GM21529 (cell line): ENCODE measurements around the gene RBM20.
"Not testable (repeated sequence)": the region's sequence is repeated elsewhere in the genome, so short reads cannot be mapped to it uniquely, and the experiment has no call there.

ENCODE experiments used
- ATAC-seq: cut with Tn5 transposase; IDR thresholded peaks from one replicate; pipeline ENCODE4 v1.9.1; 2021; ENCODE audit not compliant: unreplicated experiment

Gene RBM20

DNA sequence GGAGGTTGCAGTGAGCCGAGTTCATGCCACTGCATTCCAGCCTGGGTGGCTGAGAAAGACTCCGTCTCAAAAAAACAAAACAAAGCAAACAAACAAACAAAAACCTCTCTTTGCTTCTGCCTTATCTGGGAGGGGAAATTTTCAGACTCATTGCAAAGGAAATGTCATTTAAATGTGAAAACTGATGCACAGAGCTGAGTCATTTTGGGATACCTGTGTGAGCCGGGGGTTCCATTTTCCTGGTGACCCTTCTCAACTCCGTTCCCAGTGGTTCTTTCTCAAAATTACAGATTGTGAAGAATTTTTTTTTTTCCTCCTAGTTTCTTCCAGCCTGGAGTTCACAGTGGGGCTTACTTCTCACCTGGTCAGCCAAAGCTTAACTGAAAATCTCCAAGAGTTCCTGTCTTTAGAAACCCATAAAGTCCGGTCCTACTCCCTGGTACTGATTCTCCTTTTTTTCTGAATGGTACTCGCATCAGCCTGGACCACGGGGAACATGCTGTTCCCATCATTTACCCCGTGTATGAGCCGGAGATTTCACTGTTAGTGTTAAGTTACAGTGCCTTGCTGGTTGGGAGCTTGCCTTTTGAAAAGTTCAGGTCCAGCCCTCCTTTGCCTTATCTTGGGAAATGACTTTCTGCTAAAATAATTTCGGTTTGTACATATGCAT lies 56.9 kb downstream of the RBM20 start:
- ATAC-seq, result no peak

- no peak for ATAC-seq
These were observed 57.5 kb downstream of the RBM20 start for GRCh38 chr10:110701617-110701971.

DNA sequence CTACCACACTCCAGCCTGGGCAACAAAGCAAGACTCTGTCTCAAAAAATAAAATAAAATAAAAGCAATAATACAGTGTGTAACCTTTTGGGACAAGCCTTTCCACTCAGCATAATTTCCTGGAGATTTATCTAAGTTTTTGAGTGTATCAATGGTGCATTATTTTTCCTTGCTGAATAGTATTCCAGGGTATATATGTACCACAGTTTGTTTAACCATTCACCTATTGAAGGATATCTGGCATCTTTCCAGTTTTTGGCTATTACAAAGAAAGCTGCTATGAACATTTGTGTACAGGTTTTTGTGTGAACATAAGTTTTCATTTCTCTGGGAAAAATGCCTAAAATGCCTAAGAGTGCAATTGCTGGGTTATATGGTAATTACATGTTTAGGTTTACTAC lies 59.9 kb downstream of the RBM20 start:
- no peak for ATAC-seq

GRCh38 chr10:110704906-110705476 lies 60.9 kb downstream of the RBM20 start:
- ATAC-seq, result no peak

DNA sequence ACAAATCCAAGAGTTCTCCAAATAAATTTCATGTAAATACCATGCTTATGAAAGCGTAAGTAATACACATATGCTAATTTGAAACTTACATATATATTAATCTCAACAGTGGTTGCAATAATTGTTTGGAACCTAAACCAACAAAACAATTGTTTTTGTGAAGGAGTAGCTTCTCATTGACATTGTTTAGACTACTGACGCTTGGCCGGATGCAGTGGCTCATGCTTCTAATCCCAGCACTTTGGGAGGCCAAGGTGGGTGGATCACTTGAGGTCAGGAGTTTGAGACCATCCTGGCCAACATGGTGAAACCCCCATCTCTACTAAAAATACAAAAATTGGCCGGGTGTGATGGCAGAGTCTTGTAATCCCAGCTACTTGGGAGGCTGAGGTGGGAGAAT lies 61.5 kb downstream of the RBM20 start:
- ATAC-seq, result not testable (repeated sequence)

GRCh38 chr10:110706690-110707098 lies 62.6 kb downstream of the RBM20 start:
- ATAC-seq, result no peak

DNA sequence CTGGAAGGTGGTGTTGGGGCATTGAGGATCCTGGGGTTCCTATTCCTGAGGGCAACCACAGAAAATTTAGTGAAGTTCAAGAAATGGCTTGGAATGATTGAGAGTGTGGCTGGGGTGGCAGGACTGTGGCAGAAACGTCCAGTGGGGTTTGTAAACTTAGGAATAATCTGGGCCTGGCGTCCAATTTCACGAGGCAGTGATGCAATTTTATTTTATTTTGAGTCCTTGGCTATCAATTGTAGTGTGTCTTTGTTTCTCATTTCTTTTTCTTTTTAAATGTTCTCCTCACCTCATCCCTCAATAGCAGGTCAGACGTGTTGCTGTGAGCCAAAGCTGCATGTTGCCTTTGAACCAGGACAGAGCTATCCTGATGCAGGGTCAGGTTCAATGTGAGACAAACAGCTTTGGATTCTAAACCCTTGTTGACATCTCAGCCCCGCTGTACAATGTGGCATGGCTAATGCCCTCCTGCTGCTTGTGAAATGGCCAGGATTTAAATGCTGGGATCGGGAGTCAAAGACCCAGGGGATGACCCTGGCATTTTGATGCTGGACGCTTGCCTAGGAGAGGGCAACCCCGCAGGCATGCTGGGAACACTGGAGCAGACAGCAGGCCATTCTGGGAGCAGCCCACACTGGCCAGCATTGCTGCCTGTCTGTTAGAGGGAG lies 64.8 kb downstream of the RBM20 start:
- no peak for ATAC-seq

DNA sequence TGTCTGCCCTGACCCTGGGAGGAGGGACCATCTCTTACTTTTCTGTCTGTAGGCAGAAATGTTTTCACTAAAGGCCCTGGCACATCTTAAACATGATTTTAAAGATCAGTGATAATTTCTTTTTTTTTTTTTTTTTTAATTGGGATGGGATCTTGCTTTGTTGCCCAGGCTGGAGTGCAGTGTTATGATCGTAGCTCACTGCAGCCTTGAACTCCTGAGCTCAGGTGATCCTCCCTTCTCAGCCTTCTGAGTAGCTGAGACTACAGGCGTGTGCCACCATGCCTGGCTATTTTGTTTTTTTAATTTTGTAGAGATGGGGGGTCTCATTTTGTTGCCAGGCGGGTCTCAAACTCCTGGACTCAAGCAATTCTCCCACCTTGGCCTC lies 65.3 kb downstream of the RBM20 start:
- ATAC-seq, result no peak

DNA sequence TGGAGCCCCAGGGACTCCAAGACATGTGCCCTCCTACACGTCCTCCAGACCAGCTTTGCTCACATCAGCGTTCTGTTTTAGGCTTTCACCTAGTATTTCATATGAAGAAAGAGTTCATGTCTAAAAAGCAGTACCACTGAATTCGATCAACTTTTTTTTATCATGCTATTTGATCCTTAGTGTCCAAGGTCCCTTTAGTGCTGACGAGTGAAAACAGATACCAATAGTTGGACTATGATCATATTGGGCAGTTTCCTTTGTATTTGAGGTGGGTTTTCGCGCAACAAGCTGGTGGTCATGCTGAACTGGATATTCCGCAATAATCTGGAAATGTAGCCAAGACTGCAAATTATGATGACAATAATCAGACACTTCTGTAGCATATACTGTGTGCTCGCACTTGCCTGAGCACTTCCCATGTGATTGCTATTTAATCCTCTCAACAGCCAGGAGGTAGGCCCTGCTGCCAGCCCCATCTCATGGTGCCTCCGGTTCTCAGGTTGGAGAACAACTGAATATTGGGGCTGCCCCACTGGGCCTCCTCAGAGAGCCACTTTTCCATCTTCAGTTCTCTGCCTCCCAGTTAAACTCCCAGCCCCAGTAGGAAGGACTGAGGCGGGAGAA lies 65.9 kb downstream of the RBM20 start:
- no peak for ATAC-seq

DNA sequence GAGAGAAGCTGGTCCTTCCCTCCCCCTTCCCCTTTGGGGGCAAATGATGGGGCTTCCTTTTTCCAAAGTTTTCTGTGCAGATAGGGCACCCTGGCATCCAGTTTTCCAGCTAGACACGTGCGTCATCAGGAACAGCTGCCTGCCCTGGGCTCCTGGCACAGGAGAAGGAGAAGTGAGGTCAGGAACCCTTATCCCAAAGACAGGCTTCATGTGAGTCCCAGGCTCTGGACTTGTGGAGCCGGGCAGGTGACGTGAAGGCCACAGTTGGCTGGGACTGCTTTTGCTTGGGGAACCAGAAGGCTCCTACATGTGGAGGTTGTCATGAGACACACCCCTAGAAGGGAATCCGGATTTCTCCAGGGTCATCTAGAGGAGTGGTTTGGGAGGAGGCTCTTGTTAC lies 66.5 kb downstream of the RBM20 start:
- ATAC-seq, result no peak

DNA sequence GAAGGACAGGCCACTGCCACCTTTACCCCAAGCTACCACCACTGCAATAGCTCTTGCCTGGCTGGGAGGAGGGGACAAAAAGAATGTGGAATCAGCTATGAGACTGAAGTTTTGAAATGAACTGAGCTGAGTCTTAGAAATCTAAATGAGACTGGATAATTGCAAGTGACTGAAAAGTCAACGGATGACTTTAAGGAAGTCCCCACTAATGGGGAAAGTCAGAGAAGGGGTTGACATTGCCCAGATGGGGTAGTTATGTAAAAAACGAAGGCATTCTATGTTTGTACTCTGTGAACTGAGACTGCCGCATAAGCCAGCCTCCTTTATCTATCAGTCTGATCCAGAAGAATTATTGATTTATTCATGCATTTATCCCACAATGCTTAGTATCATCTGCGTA lies 67.2 kb downstream of the RBM20 start:
- no peak for ATAC-seq

- no peak for ATAC-seq
These were observed 70.2 kb downstream of the RBM20 start for GRCh38 chr10:110714356-110714755.

DNA sequence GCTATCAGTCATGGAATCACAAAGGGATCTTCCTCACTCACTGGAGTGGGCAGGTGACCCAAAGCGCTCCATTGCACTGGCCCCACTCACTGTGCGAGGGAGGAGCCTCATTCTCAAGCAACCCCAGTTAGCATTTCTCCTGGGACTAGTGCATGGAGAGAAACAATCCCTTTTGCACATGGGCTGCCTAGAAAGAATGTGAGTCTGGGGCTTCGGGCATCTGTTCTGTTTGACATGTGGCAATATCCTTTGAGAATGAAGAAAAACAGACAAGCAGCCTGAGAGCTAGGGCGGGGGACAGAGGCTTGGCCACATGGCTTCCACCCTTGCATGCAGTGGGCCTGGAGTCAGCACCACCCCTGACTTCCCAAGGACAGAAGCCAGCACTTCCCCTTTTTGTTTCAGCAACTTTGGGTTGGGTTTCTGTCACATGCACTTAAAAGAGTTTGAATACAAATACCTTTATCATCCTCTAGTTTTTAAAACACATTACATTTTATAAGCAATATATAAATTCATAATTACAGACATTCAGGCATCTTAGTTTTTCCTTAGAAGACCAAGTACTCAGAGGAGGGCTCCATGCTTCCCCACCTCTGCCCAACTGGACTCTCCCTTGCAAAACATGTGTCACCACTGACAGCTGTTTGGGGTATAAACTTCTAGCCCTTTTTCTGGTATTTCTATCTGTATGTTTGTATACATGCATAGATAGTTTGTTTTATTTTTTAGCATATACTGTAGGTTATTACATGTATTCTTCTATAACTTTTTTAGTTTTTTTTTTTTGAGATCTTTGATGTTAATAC lies 73.8 kb downstream of the RBM20 start:
- peak; percentile 66 for ATAC-seq

DNA sequence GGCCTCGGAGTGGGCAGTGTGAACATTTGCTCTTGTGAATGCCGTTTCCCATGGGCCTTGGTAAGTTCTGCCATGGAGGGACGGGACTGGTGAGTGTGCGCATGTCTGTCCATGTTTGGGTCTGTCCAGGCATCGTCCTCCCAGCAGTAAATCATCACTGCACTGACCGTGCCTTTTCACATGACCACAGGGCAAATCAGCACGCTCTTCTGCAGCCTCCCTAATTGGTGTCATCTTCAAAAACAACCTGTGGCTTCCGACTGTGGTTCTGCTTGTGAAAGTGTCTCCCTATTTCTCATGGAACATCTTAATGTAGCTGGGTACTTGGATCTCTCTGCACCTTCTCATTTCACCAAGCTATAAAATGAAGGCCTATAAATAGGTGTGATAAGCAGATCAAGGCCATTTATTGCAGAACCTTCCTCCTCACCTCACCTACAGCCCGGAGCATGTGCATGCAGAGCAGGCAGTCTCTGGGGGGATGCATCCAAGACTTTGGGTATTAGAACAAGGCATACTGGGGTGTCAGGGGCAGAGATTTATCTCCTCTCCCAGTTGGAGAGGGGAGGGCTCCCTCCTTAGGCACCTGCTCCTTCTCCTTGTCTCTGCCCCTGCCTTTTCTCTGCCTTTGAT lies 77.4 kb downstream of the RBM20 start:
- ATAC-seq, result no peak

GRCh38 chr10:110723224-110723891 lies 79.2 kb downstream of the RBM20 start:
- no peak for ATAC-seq

- peak; percentile 80 for ATAC-seq
These were observed 80.2 kb downstream of the RBM20 start for GRCh38 chr10:110724116-110724921.

DNA sequence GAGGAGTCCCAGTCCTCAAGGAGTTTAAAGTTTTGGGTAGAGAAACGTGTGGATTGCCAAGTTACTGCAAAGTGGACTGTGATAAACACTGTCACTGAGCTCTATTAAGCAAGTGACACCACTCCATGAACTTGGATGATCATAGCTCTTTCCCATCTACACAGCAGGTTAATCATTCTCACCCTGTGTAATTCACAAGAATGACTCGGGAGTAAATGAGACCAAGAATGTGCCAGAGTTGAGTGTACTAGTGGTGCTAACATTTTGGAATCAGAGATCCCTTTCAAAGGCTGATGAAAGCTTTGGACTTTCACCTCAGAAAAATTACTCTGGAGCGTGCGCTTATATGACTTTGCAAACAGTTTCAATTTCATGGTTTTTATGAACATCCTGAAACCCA lies 80.8 kb downstream of the RBM20 start:
- no peak for ATAC-seq

DNA sequence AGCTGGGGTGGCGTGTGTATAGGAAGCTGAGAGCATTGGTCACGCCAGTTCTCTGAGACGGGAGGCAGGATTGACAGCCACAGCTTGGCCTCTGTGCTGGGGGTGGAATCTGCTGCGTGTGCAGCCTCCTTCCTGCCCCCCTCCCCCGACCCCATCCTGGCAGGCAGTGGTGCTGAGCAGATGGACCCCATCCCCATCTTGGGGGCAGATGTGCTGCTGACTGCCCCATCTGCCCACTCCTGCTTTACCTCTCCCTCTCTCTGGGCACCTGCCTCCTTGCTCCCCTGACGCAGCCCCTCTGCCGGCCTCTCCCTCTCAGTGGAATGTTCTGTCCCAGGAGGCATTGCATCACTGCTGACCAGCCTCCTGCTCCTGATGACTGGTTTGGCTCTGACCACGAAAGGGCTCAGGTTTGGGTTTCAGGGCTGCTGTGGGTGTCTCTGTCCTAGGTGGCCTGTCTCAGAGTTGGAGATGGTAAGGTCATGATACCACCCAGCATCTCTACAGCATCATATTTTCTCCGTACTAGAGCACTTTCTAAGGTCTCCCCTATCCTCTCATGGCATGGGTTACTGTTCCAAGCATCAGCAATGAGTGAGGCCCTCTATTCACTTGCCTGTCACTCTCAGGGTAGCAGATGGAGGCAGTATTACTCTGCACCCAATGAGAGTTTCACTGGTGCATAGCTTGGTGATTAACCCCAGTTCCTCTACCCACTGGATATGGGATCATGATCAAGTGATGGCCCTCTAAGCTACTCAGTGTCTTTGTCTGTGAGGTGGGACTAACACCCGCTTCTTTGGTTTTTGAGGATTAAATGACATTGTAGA lies 81.9 kb downstream of the RBM20 start:
- ATAC-seq, result no peak

GRCh38 chr10:110727785-110728184 lies 83.6 kb downstream of the RBM20 start:
- ATAC-seq, result not testable (repeated sequence)
